HEK293 (cell line): ENCODE results near the gene HPD.

ENCODE experiments used
- CTCF ChIA-PET: fragments of 350-600 bp; formaldehyde crosslinking; extraction: SDS; loops from one replicate; lab custom pipeline; 2021; ENCODE audit warnings: antibody characterized with exemption; lab: Yijun Ruan, JAX
- POLR2A ChIA-PET: fragments of 300-600 bp; formaldehyde crosslinking; extraction: SDS; loops from one replicate; lab custom pipeline; 2020; ENCODE audit warnings: antibody characterized with exemption, inconsistent platforms; lab: Yijun Ruan, JAX
- H3K27ac ChIP-seq: fragments of 200-500 bp; sonication (Bioruptor generic); 2 replicates; pipeline ENCODE4 v1.5.1; 2014; ENCODE audit warnings: low read depth, low read length, control low read depth, inconsistent platforms; ENCODE audit errors: extremely low read depth
- H3K36me3 ChIP-seq, 2 experiments: fragments of 200-500 bp in 1 of 2; sonication (Bioruptor generic) in 1 of 2; 1 replicate in 1 of 2; 2 replicates in 1 of 2; pipeline ENCODE4 v1.5.1; 2014 to 2017; ENCODE audit warnings: inconsistent platforms in 2 of 2, low read length in 2 of 2; ENCODE audit not compliant: control insufficient read depth in 2 of 2, insufficient read depth in 1 of 2
- H3K4me1 ChIP-seq: fragments of 200-500 bp; sonication (Bioruptor generic); 2 replicates; pipeline ENCODE4 v1.5.1; 2014; ENCODE audit warnings: mild to moderate bottlenecking, low read length, inconsistent platforms; ENCODE audit not compliant: control insufficient read depth, insufficient read depth
- H3K4me3 ChIP-seq: 2 replicates; pipeline ENCODE4 v1.5.1; 2011; ENCODE audit warnings: low read depth, mild to moderate bottlenecking, control low read depth, low read length, moderate library complexity
- H3K9me3 ChIP-seq: fragments of 200-500 bp; sonication (Bioruptor generic); 2 replicates; pipeline ENCODE4 v1.5.1; 2014; ENCODE audit warnings: low read depth, low read length, inconsistent platforms; ENCODE audit not compliant: control insufficient read depth, insufficient read depth
- AEBP2 ChIP-seq: fragments of 450-650 bp; formaldehyde crosslinking; IDR thresholded peaks from 2 replicates; pipeline ENCODE4 v1.5.1; 2016; ENCODE audit warnings: missing biosample characterization, missing genetic modification characterization, borderline replicate concordance
- BCL6B ChIP-seq: fragments of 450-650 bp; formaldehyde crosslinking; IDR thresholded peaks from 2 replicates; pipeline ENCODE4 v1.5.1; 2017; ENCODE audit warnings: missing biosample characterization, missing genetic modification characterization
- GLI4 ChIP-seq: fragments of 450-650 bp; formaldehyde crosslinking; IDR thresholded peaks from 2 replicates; pipeline ENCODE4 v1.5.1; 2016; ENCODE audit warnings: missing biosample characterization, missing genetic modification characterization
- GLIS2 ChIP-seq: fragments of 450-650 bp; formaldehyde crosslinking; IDR thresholded peaks from 2 replicates; pipeline ENCODE4 v1.5.1; 2016; ENCODE audit warnings: missing biosample characterization, missing genetic modification characterization
- IKZF3 ChIP-seq: fragments of 450-650 bp; IDR thresholded peaks from 2 replicates; pipeline ENCODE4 v1.5.0; 2018; ENCODE audit warnings: missing biosample characterization, mild to moderate bottlenecking, missing genetic modification characterization, moderate library complexity
- KLF7 ChIP-seq: fragments of 450-650 bp; formaldehyde crosslinking; IDR thresholded peaks from 2 replicates; pipeline ENCODE4 v1.5.1; 2016; ENCODE audit warnings: missing biosample characterization, missing genetic modification characterization, borderline replicate concordance
- SP2 ChIP-seq: fragments of 450-650 bp; formaldehyde crosslinking; IDR thresholded peaks from 2 replicates; pipeline ENCODE4 v1.5.1; 2016; ENCODE audit warnings: missing biosample characterization, missing genetic modification characterization
- ZBTB17 ChIP-seq: fragments of 450-650 bp; formaldehyde crosslinking; IDR thresholded peaks from 2 replicates; pipeline ENCODE4 v1.5.1; 2016; ENCODE audit warnings: missing biosample characterization, missing genetic modification characterization
- ZBTB20 ChIP-seq: fragments of 450-650 bp; formaldehyde crosslinking; IDR thresholded peaks from 2 replicates; pipeline ENCODE4 v1.5.1; 2016; ENCODE audit warnings: missing biosample characterization, missing genetic modification characterization
- ZBTB48 ChIP-seq: fragments of 450-650 bp; formaldehyde crosslinking; IDR thresholded peaks from 2 replicates; pipeline ENCODE4 v1.5.1; 2016; ENCODE audit warnings: missing biosample characterization, missing genetic modification characterization
- ZNF335 ChIP-seq: fragments of 450-650 bp; formaldehyde crosslinking; conservative IDR thresholded peaks from 2 replicates; pipeline ENCODE4 v1.5.1; 2016; ENCODE audit warnings: missing biosample characterization, missing genetic modification characterization
- ZNF341 ChIP-seq: fragments of 450-650 bp; formaldehyde crosslinking; IDR thresholded peaks from 2 replicates; pipeline ENCODE4; 2016; ENCODE audit warnings: low read depth, missing biosample characterization, missing genetic modification characterization
- ZNF423 ChIP-seq: fragments of 450-650 bp; formaldehyde crosslinking; IDR thresholded peaks from 2 replicates; pipeline ENCODE4 v1.5.1; 2016; ENCODE audit warnings: missing biosample characterization, missing genetic modification characterization
- ZNF600 ChIP-seq: fragments of 450-650 bp; formaldehyde crosslinking; IDR thresholded peaks from 2 replicates; pipeline ENCODE4 v1.5.1; 2016; ENCODE audit warnings: missing biosample characterization, missing genetic modification characterization
- ZNF629 ChIP-seq: fragments of 450-650 bp; formaldehyde crosslinking; IDR thresholded peaks from 2 replicates; pipeline ENCODE4 v1.5.1; 2017; ENCODE audit warnings: missing biosample characterization, missing genetic modification characterization
- ZNF677 ChIP-seq: fragments of 450-650 bp; IDR thresholded peaks from 2 replicates; pipeline ENCODE4 v1.5.0; 2018; ENCODE audit warnings: missing biosample characterization, mild to moderate bottlenecking, missing genetic modification characterization, moderate library complexity
- ZNF76 ChIP-seq: fragments of 450-650 bp; formaldehyde crosslinking; IDR thresholded peaks from 2 replicates; pipeline ENCODE4; 2016; ENCODE audit warnings: low read depth, missing biosample characterization, missing genetic modification characterization, borderline replicate concordance
- TF ChIP-seq, protein P1 (sequence below): fragments of 450-650 bp; formaldehyde crosslinking; IDR thresholded peaks from 2 replicates; pipeline ENCODE4 v1.5.1; 2017; ENCODE audit warnings: missing biosample characterization, missing genetic modification characterization
- TF ChIP-seq, protein P2 (sequence below): fragments of 450-650 bp; formaldehyde crosslinking; IDR thresholded peaks from 2 replicates; pipeline ENCODE4 v1.5.1; 2017; ENCODE audit warnings: missing biosample characterization, missing genetic modification characterization

Gene HPD

GRCh38 chr12:121808623-121809022, 50.0 kb downstream of the HPD start (continued):
- no peak for TF ChIP-seq BCL6B (tag by site-specific recombination)
- TF ChIP-seq, all 188 proteins: peak for 1

DNA sequence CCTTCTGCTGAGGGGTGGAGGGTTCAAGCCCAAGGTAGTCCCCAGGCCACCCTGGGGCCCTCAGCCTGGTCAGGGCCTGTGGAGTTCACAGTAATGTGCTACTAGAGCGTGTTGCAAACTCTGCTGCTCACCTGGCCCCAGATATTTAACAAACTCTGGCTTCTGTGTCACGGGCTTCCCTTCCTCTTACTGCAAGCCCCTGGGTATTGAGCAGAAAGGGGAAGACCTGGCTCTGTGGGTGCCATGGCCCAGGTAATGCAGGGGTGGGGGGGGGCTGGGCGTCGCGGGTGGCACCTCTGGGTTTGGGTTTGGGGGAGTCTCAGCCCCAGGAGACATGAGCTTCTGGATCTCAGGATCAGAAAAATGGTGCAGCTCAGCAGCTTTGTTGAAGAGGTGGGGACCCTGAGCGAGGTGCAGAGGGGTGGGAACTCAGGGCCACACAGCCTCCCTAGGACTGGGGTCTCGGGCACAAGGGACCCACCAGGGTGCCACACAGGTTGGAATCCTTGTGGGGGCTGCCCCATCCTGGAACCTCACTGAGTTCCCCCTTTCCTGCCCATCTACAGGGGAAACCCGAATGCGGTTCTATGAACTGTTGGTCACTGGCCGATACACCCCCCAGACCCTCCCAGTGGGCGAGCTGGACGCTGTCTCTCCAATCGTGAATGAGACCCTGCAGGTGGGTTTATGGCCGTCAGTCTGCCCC, 50.9 kb downstream of the HPD start:
- TF ChIP-seq GLIS2 (tag by site-specific recombination) = peak; percentile 17
- no peak for TF ChIP-seq ZNF76 (tag by site-specific recombination)
- TF ChIP-seq ZBTB48 (tag by site-specific recombination) = peak; percentile 14; the same call in 1 of the 2 replicates
- CTCF ChIA-PET = interaction anchor here (0.6 to 15.1 kb wide), 3 partner anchors 13 to 110 kb away, joined by 3 to 393 read pairs (median 4); partner anchors contain the start of gene RHOF
- H3K27ac ChIP-seq = no peak overlapping the region
- no peaks in the 10 kb centered on the region for H3K9me3 ChIP-seq
- no peak overlapping the region for H3K4me3 ChIP-seq
- H3K4me1 ChIP-seq = peaks cover 12% of the 10 kb centered on the region
- H3K36me3 ChIP-seq = peaks cover 9 to 56% of the 10 kb centered on the region in 2 experiments; a peak in 2 of 3 replicates
- POLR2A ChIA-PET = interaction anchor here (1.2 to 7.5 kb wide), 3 partner anchors 11 to 88 kb away, joined by 3 to 165 read pairs (median 5); partner anchors contain the start of genes PSMD9 and RHOF

DNA sequence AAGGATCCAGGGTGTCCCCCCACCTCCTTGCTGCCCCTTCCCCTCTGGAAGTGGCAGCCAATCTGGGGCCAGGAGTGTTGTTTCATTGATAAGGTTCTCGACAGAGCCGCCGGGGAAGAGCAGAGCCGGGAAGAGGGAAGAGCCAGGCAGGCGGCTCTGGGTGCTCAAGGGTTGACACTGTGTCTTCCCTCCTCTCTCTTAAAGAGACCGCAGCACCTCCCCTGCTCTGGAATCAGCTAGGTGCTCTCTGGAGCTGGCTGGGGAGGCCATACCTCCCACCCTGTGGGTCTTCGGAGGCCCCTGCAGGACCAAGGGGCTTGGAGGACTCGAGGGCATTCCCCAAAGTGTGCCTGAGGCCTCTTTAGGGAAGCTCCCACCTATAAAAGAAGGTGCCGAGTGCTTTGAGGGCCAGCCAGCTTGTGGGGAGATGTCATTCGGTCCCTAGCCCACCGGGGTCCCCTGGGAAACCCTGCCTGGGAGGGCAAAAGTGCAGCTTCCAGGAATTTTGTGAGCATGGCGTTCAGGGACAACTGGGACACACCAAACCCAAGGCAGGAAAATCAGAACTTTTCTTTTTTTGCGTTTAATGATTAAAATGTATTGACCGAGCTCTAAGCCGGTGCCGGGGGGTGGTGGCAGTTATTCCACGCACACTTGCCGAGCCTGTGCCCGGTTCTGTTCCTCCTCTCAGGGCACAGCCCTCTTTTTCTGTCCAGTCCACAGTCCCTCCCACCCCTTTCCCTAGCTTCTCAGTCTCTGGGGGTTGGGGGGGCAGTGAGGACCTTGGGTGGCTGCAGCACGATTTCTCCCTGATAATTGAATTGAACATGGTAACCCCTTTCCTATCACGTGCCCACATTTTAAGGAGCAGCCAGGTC, 51.9 kb downstream of the HPD start:
- Histone ChIP-seq H3K4me3 (peak overlapping the region; percentile 35), H3K27ac (peak overlapping the region; percentile 25; the same call in 1 of the 2 replicates), H3K9me3 (no peaks in the 10 kb centered on the region), H3K4me1 (peaks cover 12% of the 10 kb centered on the region)
- ChIA-PET POLR2A (interaction anchor here (0.6 to 7.5 kb wide), 5 partner anchors 10 to 87 kb away, joined by 3 to 165 read pairs (median 3); partner anchors contain the start of genes PSMD9 and RHOF), CTCF (interaction anchor here (0.6 to 15.1 kb wide), 5 partner anchors 12 to 1204 kb away, joined by 4 to 393 read pairs (median 4); partner anchors contain the start of gene RHOF)
- TF ChIP-seq ZBTB20 (tag by site-specific recombination) (peak; percentile 42; the same call in 1 of the 2 replicates), GLI4 (tag by site-specific recombination) (no peak), ZBTB17 (tag by site-specific recombination) (peak; percentile 57), ZNF335 (tag by site-specific recombination) (peak; percentile 93), KLF7 (tag by site-specific recombination) (no peak), ZNF677 (tag by site-specific recombination) (no peak), ZBTB48 (tag by site-specific recombination) (peak; percentile 99), IKZF3 (tag by site-specific recombination) (peak; percentile 15; the same call in 1 of the 2 replicates), SP2 (0 out of 2 replicates have a peak, but pooled peaks have one; percentile 6), ZNF629 (tag by site-specific recombination) (no peak), ZNF600 (tag by site-specific recombination) (0 out of 2 replicates have a peak, but pooled peaks have one; percentile 6), AEBP2 (tag by site-specific recombination) (no peak), ZNF341 (tag by site-specific recombination) (peak; percentile 99), ZNF423 (tag by site-specific recombination) (peak; percentile 6; the same call in 1 of the 2 replicates)
- TF ChIP-seq, protein P1, sequence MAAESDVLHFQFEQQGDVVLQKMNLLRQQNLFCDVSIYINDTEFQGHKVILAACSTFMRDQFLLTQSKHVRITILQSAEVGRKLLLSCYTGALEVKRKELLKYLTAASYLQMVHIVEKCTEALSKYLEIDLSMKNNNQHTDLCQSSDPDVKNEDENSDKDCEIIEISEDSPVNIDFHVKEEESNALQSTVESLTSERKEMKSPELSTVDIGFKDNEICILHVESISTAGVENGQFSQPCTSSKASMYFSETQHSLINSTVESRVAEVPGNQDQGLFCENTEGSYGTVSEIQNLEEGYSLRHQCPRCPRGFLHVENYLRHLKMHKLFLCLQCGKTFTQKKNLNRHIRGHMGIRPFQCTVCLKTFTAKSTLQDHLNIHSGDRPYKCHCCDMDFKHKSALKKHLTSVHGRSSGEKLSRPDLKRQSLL = peak; percentile 80; the same call in 1 of the 2 replicates
- TF ChIP-seq, protein P2, sequence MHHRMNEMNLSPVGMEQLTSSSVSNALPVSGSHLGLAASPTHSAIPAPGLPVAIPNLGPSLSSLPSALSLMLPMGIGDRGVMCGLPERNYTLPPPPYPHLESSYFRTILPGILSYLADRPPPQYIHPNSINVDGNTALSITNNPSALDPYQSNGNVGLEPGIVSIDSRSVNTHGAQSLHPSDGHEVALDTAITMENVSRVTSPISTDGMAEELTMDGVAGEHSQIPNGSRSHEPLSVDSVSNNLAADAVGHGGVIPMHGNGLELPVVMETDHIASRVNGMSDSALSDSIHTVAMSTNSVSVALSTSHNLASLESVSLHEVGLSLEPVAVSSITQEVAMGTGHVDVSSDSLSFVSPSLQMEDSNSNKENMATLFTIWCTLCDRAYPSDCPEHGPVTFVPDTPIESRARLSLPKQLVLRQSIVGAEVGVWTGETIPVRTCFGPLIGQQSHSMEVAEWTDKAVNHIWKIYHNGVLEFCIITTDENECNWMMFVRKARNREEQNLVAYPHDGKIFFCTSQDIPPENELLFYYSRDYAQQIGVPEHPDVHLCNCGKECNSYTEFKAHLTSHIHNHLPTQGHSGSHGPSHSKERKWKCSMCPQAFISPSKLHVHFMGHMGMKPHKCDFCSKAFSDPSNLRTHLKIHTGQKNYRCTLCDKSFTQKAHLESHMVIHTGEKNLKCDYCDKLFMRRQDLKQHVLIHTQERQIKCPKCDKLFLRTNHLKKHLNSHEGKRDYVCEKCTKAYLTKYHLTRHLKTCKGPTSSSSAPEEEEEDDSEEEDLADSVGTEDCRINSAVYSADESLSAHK (tag by site-specific recombination) = no peak
- TF ChIP-seq, all 188 proteins: peak for 10
- H3K36me3 ChIP-seq = peaks cover 9 to 50% of the 10 kb centered on the region in 2 experiments; a peak in 2 of 3 replicates
